B cell (primary cell): ENCODE data around the gene MAGI2. TPM values are rescaled to one million over a fixed set of nuclear protein-coding genes. Genes with fewer than 3 reads are reported as not detected.

Experiments used
- ATAC-seq: fragments of 200-7000 bp; cut with Tn5 transposase; one replicate; pipeline ENCODE4 v1.10.0; 2021; ENCODE audit warnings: low read depth, mild to moderate bottlenecking, moderate number of reproducible peaks, moderate library complexity
- CTCF ChIA-PET: fragments of 350-600 bp; sonication (Branson Sonifier 250); formaldehyde crosslinking; loops from one replicate; lab custom pipeline; 2021; ENCODE audit warnings: antibody characterized with exemption, inconsistent platforms; lab: Charles Lee
- POLR2A ChIA-PET: fragments of 350-600 bp; sonication (Branson Sonifier 250); formaldehyde crosslinking; loops from one replicate; lab custom pipeline; 2021; ENCODE audit warnings: antibody characterized with exemption; lab: Charles Lee
- DNase-seq: peaks from one replicate; pipeline ENCODE4 v3.0.0; 2013
- H2AFZ ChIP-seq: 2 replicates; pipeline ENCODE4 v1.6.1; 2012; ENCODE audit warnings: mild to moderate bottlenecking, low read depth, low read length; ENCODE audit not compliant: insufficient read depth, poor library complexity, severe bottlenecking
- H3K27ac ChIP-seq, 2 donors: 1 replicate in 1 of 2; 2 replicates in 1 of 2; pipeline ENCODE4 v1.5.1; 2012 to 2013; ENCODE audit warnings: low read length in 2 of 2, mild to moderate bottlenecking in 2 of 2, moderate library complexity in 1 of 2
- H3K27me3 ChIP-seq, 4 experiments: fragments of 200-600 bp in 1 of 4; sonication (generic) in 1 of 4; replicated peaks in 1 of 4; 1 replicate in 2 of 4; 2 replicates in 2 of 4; pipeline versions ENCODE4 v1.6.1 to v1.7.0; 2013 to 2016; ENCODE audit warnings: low read length in 3 of 4, mild to moderate bottlenecking in 2 of 4, mixed read lengths in 1 of 4, moderate library complexity in 1 of 4; ENCODE audit not compliant: insufficient read depth in 4 of 4, control insufficient read depth in 3 of 4; ENCODE audit errors: control extremely low read depth in 1 of 4
- H3K36me3 ChIP-seq, 2 experiments: replicated peaks in 1 of 2; 1 replicate in 1 of 2; 2 replicates in 1 of 2; pipeline versions ENCODE4 v1.6.1 to v1.7.1; 2013; ENCODE audit warnings: low read length in 1 of 2; ENCODE audit not compliant: insufficient read depth in 2 of 2, control insufficient read depth in 1 of 2; ENCODE audit errors: control extremely low read depth in 1 of 2, extremely low read depth in 1 of 2
- H3K4me1 ChIP-seq, 2 donors: fragments of 200-600 bp in 1 of 2; sonication (generic) in 1 of 2; 1 replicate in 1 of 2; 2 replicates in 1 of 2; pipeline versions ENCODE4 v1.5.1 to v1.6.1; 2013 to 2017; ENCODE audit warnings: low read length in 2 of 2; ENCODE audit not compliant: control insufficient read depth in 2 of 2, insufficient read depth in 2 of 2
- H3K4me2 ChIP-seq: replicated peaks from 2 replicates; pipeline ENCODE3; 2012; ENCODE audit warnings: mild to moderate bottlenecking, low read depth, low read length; ENCODE audit not compliant: poor library complexity, severe bottlenecking
- H3K4me3 ChIP-seq, 5 experiments: fragments of 200-600 bp in 1 of 5; sonication (generic) in 1 of 5; 1 replicate in 3 of 5; 2 replicates in 2 of 5; pipeline versions ENCODE4 v1.5.1 to v1.7.0; 2011 to 2016; ENCODE audit warnings: low read length in 4 of 5, mild to moderate bottlenecking in 4 of 5, low read depth in 2 of 5, control low read depth in 1 of 5, moderate library complexity in 1 of 5; ENCODE audit not compliant: insufficient read depth in 1 of 5; ENCODE audit errors: control extremely low read depth in 1 of 5, extremely low read depth in 1 of 5
- H3K79me2 ChIP-seq: fragments of 200-600 bp; sonication (generic); one replicate; pipeline ENCODE4 v1.6.0; 2016; ENCODE audit warnings: low read length; ENCODE audit not compliant: control insufficient read depth, insufficient read depth
- H3K9ac ChIP-seq: fragments of 200-600 bp; sonication (generic); 2 replicates; pipeline ENCODE4 v1.6.1; 2017; ENCODE audit warnings: mild to moderate bottlenecking, low read length, moderate library complexity
- H3K9me3 ChIP-seq, 3 donors: one replicate each; pipeline versions ENCODE4 v1.6.1 to v1.7.1; 2013; ENCODE audit warnings: low read length in 2 of 3; ENCODE audit not compliant: control insufficient read depth in 2 of 3, insufficient read depth in 1 of 3; ENCODE audit errors: control extremely low read depth in 1 of 3
- H4K20me1 ChIP-seq: 2 replicates; pipeline ENCODE4 v1.6.0; 2012; ENCODE audit warnings: mild to moderate bottlenecking, low read length; ENCODE audit not compliant: insufficient read depth, control insufficient read depth, poor library complexity, severe bottlenecking
- H3K27ac Mint-ChIP-seq: one replicate; pipeline ENCODE4 v1.8.0; 2021; ENCODE audit warnings: mixed read lengths
- H3K27me3 Mint-ChIP-seq: one replicate; pipeline ENCODE4 v1.8.0; 2021; ENCODE audit warnings: mixed read lengths
- H3K4me1 Mint-ChIP-seq: one replicate; pipeline ENCODE4 v1.8.0; 2021; ENCODE audit warnings: mixed read lengths
- H3K4me3 Mint-ChIP-seq: one replicate; pipeline ENCODE4 v1.8.0; 2021; ENCODE audit warnings: mixed read lengths
- H3K9me3 Mint-ChIP-seq: one replicate; pipeline ENCODE4 v1.8.0; 2022; ENCODE audit warnings: mixed read lengths; ENCODE audit not compliant: insufficient read depth
- CTCF ChIP-seq: fragments of 200-600 bp; IDR thresholded peaks from one replicate; pipeline ENCODE4 v1.8.0; 2022; ENCODE audit warnings: antibody characterized with exemption, mild to moderate bottlenecking
- EZH2 ChIP-seq: IDR thresholded peaks from 2 replicates; pipeline ENCODE4 v1.6.1; 2012; ENCODE audit warnings: borderline replicate concordance, low read depth, mild to moderate bottlenecking, moderate library complexity, low read length; ENCODE audit not compliant: insufficient read depth, poor library complexity, severe bottlenecking
- WGBS: methylation state at CpG from one replicate; pipeline ENCODE4 v1.1.5; 2013; ENCODE audit warnings: missing lambda C conversion rate; ENCODE audit not compliant: insufficient coverage; 5-methylcytosine and 5-hydroxymethylcytosine counted together
- intact Hi-C: fragments of 100-400 bp; cut with micrococcal nuclease; formaldehyde crosslinking; loops from one replicate; pipeline ENCODE4 v1.10.0; 2022
- polyA plus RNA-seq: library from polyadenylated mRNA; depleted of rRNA; stranded (reverse); fragments of >200 nt; gene quantifications from 2 replicates; pipeline ENCODE4 v1.2.3, GENCODE V29; 2012
- total RNA-seq, 2 donors: library from RNA; stranded (reverse); fragments of 120-200 nt in 1 of 2; gene quantifications; 1 replicate in 1 of 2; 2 replicates in 1 of 2; pipeline versions ENCODE4 v1.2.3 to v1.2.4, GENCODE V29; 2013 to 2022

Gene MAGI2
- total and polyA plus RNA-seq, 2 donors (not counting 1 experiment from before 2014, with no cell fraction given), result 0.16 to 0.64 TPM

GRCh38 chr7:78185149-78185745, 1268.2 kb downstream of the MAGI2 start:
- no peaks in the 10 kb centered on the region for H3K9me3 ChIP-seq
- H3K9ac ChIP-seq, result no peak overlapping the region
- no peaks in the 10 kb centered on the region for H3K79me2 ChIP-seq
- no peak overlapping the region for H3K27ac Mint-ChIP-seq
- H3K4me3 ChIP-seq, result no peak overlapping the region
- no peaks in the 10 kb centered on the region for H4K20me1 ChIP-seq
- no peaks in the 10 kb centered on the region for H3K9me3 Mint-ChIP-seq
- CTCF ChIA-PET, result no interaction called here
- H2AFZ ChIP-seq, result no peak overlapping the region
- no peaks in the 10 kb centered on the region for H3K36me3 ChIP-seq
- no peaks in the 10 kb centered on the region for H3K4me1 ChIP-seq
- ATAC-seq (no peak), DNase-seq (no peak)
- intact Hi-C loops, result no loop called here
- peaks cover 7% of the 10 kb centered on the region for H3K27me3 Mint-ChIP-seq
- H3K27me3 ChIP-seq, result peaks cover 0 to 6% (median 0%) of the 10 kb centered on the region in 4 experiments
- no peak overlapping the region for H3K4me3 Mint-ChIP-seq
- TF ChIP-seq EZH2, result no peak
- no peak for TF ChIP-seq CTCF
- no peak overlapping the region for H3K4me2 ChIP-seq
- POLR2A ChIA-PET, result no interaction called here
- no peaks in the 10 kb centered on the region for H3K4me1 Mint-ChIP-seq
- WGBS, result 59% methylated on average over 3 of the region's 4 CpGs
- H3K27ac ChIP-seq, result no peak overlapping the region

- Histone ChIP-seq H3K27ac (no peak overlapping the region), H3K9me3 (no peaks in the 10 kb centered on the region), H3K27me3 (peaks cover 0 to 6% (median 0%) of the 10 kb centered on the region in 4 experiments), H3K36me3 (no peaks in the 10 kb centered on the region), H4K20me1 (no peaks in the 10 kb centered on the region), H3K79me2 (no peaks in the 10 kb centered on the region), H3K4me1 (no peaks in the 10 kb centered on the region), H3K4me2 (no peak overlapping the region), H3K9ac (no peak overlapping the region), H3K4me3 (no peak overlapping the region), H2AFZ (no peak overlapping the region)
- ATAC-seq, result no peak
- H3K27ac Mint-ChIP-seq, result no peak overlapping the region
- H3K4me3 Mint-ChIP-seq, result no peak overlapping the region
- DNase-seq, result no peak
- WGBS, result 100% methylated on average over 1 of the region's 1 CpG
- peaks cover 7% of the 10 kb centered on the region for H3K27me3 Mint-ChIP-seq
- TF ChIP-seq CTCF (no peak), EZH2 (no peak)
- ChIA-PET CTCF (no interaction called here), POLR2A (no interaction called here)
- H3K9me3 Mint-ChIP-seq, result no peaks in the 10 kb centered on the region
- no peaks in the 10 kb centered on the region for H3K4me1 Mint-ChIP-seq
- intact Hi-C loops, result no loop called here
Measured at GRCh38 chr7:78184299-78184698, 1269.2 kb downstream of the MAGI2 start.
